ENCODE measurements around the gene PRDX6.
"Not testable (repeated sequence)": the region's sequence is repeated elsewhere in the genome, so short reads cannot be mapped to it uniquely, and the experiment has no call there.

PRDX6 gene

GRCh38 chr1:173477286-173478093 is at the start of gene PRDX6:
PRDX6 (plus strand) TSS chr1:173477335; CDS start chr1:173477398, 63 bp downstream.
- DNase-seq (ENCODE audit: low read depth), result no peak

- peak; percentile 49 for DNase-seq (ENCODE audit: low read depth)
Measured at GRCh38 chr1:173429471-173430402, 47.4 kb upstream of the PRDX6 start.

GRCh38 chr1:173430677-173431303 is 46.3 kb upstream of the PRDX6 start:
- DNase-seq (ENCODE audit: low read depth), result no peak

GRCh38 chr1:173431304-173432045 is 45.7 kb upstream of the PRDX6 start:
- DNase-seq (ENCODE audit: low read depth), result peak; percentile 86

- DNase-seq (ENCODE audit: low read depth), result no peak
Measured at GRCh38 chr1:173432331-173432730, 44.8 kb upstream of the PRDX6 start.

GRCh38 chr1:173433751-173434326 is 43.3 kb upstream of the PRDX6 start:
- DNase-seq (ENCODE audit: low read depth), result no peak

GRCh38 chr1:173436841-173437428 is 40.2 kb upstream of the PRDX6 start:
- DNase-seq (ENCODE audit: low read depth), result no peak

- DNase-seq (ENCODE audit: low read depth), result no peak
Measured at GRCh38 chr1:173438675-173439074, 38.5 kb upstream of the PRDX6 start.

GRCh38 chr1:173440430-173440829 is 36.7 kb upstream of the PRDX6 start:
- DNase-seq (ENCODE audit: low read depth), result no peak

GRCh38 chr1:173444757-173445156 is 32.4 kb upstream of the PRDX6 start:
- no peak for DNase-seq (ENCODE audit: low read depth)

GRCh38 chr1:173445164-173445563 is 32.0 kb upstream of the PRDX6 start:
- no peak for DNase-seq (ENCODE audit: low read depth)

- DNase-seq (ENCODE audit: low read depth), result no peak
Measured at GRCh38 chr1:173445656-173446055, 31.5 kb upstream of the PRDX6 start.

- DNase-seq (ENCODE audit: low read depth), result no peak
Measured at GRCh38 chr1:173447224-173447623, 29.9 kb upstream of the PRDX6 start.

- no peak for DNase-seq (ENCODE audit: low read depth)
Measured at GRCh38 chr1:173448945-173449344, 28.2 kb upstream of the PRDX6 start.

- no peak for DNase-seq (ENCODE audit: low read depth)
Measured at GRCh38 chr1:173451981-173452380, 25.2 kb upstream of the PRDX6 start.

- no peak for DNase-seq (ENCODE audit: low read depth)
Measured at GRCh38 chr1:173453982-173454381, 23.2 kb upstream of the PRDX6 start.

GRCh38 chr1:173454966-173455524 is 22.1 kb upstream of the PRDX6 start:
- DNase-seq (ENCODE audit: low read depth), result no peak

GRCh38 chr1:173459885-173460284 is 17.2 kb upstream of the PRDX6 start:
- DNase-seq (ENCODE audit: low read depth), result no peak

GRCh38 chr1:173462666-173463065 is 14.5 kb upstream of the PRDX6 start:
- DNase-seq (ENCODE audit: low read depth), result not testable (repeated sequence)

GRCh38 chr1:173464185-173464584 is 12.9 kb upstream of the PRDX6 start:
- DNase-seq (ENCODE audit: low read depth), result not testable (repeated sequence)

GRCh38 chr1:173467426-173467825 is 9.7 kb upstream of the PRDX6 start:
- DNase-seq (ENCODE audit: low read depth), result no peak

All from activated gamma-delta T cell treated with anti-CD3 and anti-CD28 coated beads, Interleukin-2, amount 50 U/mL, for 16 hours (primary cell).